RWPE2 (cell line): ENCODE data around the gene KCNAB2.
"Not testable (repeated sequence)": the region's sequence is repeated elsewhere in the genome, so short reads cannot be mapped to it uniquely, and the experiment has no call there.

Experiments used
- ATAC-seq: fragments of 200-7000 bp; cut with Tn5 transposase; 3 replicates; pipeline ENCODE4 v1.9.1; 2021; ENCODE audit warnings: low read depth
- DNase-seq: peaks from one replicate; pipeline ENCODE4 v3.0.0-alpha.2; 2020; ENCODE audit warnings: low spot score
- H3K27ac ChIP-seq: fragments of 450-650 bp; 2 replicates; pipeline ENCODE4 v1.5.1; 2017; ENCODE audit warnings: mild to moderate bottlenecking; ENCODE audit not compliant: poor library complexity, severe bottlenecking
- H3K27me3 ChIP-seq: fragments of 250-450 bp; sonication (Bioruptor Pico); 2 replicates; pipeline ENCODE4 v1.5.1; 2021; ENCODE audit warnings: mild to moderate bottlenecking, moderate library complexity; ENCODE audit not compliant: insufficient read depth, poor library complexity, severe bottlenecking
- H3K36me3 ChIP-seq: fragments of 250-450 bp; sonication (Bioruptor Pico); 2 replicates; pipeline ENCODE4 v1.5.1; 2020; ENCODE audit warnings: low read depth, mild to moderate bottlenecking, moderate library complexity
- H3K4me1 ChIP-seq: fragments of 250-450 bp; sonication (Bioruptor Pico); 2 replicates; pipeline ENCODE4 v1.5.1; 2021; ENCODE audit warnings: mild to moderate bottlenecking, moderate library complexity; ENCODE audit not compliant: insufficient read depth, poor library complexity, severe bottlenecking
- H3K4me3 ChIP-seq: fragments of 250-450 bp; sonication (Bioruptor Pico); 2 replicates; pipeline ENCODE4 v1.5.1; 2021; ENCODE audit warnings: mild to moderate bottlenecking, moderate library complexity; ENCODE audit not compliant: severe bottlenecking
- H3K9me3 ChIP-seq: fragments of 250-450 bp; sonication (Bioruptor Pico); 2 replicates; pipeline ENCODE4 v1.5.1; 2021; ENCODE audit warnings: mild to moderate bottlenecking, moderate library complexity; ENCODE audit not compliant: severe bottlenecking
- TF ChIP-seq, protein P1 (sequence below): fragments of 450-650 bp; IDR thresholded peaks from one replicate; pipeline ENCODE4 v1.5.1; 2017; ENCODE audit warnings: mild to moderate bottlenecking, moderate library complexity; ENCODE audit not compliant: poor library complexity, severe bottlenecking

Gene KCNAB2

DNA sequence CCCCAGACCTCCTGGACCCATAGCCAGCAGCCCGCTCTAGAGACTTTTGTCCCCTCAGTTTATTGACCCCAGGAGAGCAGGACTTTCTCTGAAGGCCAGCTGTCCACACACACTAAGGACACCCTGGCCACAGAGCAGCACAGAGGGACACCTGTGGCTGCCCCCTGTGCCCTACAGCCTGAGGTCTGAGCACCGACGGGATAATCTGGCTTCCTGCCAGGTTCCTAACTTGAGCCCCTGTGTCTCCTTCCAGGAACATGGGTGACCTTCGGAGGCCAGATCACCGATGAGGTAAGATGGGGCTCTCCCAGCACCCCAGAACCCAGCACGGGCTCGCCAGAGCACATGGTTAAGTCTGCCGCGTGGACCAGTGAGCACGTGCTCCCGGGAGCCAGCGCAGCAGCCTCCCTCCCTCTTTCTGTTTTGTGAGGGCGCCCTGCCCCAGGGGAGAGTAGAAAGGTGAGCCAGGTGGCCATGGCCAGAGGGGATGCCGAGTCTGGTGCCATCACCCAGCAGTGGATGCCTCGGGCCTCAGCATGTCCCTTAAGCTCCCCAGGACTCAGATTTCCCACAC lies 27.9 kb downstream of the KCNAB2 start:
- TF ChIP-seq, protein P1, sequence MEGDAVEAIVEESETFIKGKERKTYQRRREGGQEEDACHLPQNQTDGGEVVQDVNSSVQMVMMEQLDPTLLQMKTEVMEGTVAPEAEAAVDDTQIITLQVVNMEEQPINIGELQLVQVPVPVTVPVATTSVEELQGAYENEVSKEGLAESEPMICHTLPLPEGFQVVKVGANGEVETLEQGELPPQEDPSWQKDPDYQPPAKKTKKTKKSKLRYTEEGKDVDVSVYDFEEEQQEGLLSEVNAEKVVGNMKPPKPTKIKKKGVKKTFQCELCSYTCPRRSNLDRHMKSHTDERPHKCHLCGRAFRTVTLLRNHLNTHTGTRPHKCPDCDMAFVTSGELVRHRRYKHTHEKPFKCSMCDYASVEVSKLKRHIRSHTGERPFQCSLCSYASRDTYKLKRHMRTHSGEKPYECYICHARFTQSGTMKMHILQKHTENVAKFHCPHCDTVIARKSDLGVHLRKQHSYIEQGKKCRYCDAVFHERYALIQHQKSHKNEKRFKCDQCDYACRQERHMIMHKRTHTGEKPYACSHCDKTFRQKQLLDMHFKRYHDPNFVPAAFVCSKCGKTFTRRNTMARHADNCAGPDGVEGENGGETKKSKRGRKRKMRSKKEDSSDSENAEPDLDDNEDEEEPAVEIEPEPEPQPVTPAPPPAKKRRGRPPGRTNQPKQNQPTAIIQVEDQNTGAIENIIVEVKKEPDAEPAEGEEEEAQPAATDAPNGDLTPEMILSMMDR = no peak
- Histone ChIP-seq H3K9me3 (no peaks in the 10 kb centered on the region), H3K27me3 (no peaks in the 10 kb centered on the region), H3K4me3 (no peak overlapping the region), H3K27ac (peak overlapping the region; percentile 18), H3K36me3 (no peaks in the 10 kb centered on the region), H3K4me1 (peaks cover 16% of the 10 kb centered on the region)
- ATAC-seq (no peak), DNase-seq (no peak)

DNA sequence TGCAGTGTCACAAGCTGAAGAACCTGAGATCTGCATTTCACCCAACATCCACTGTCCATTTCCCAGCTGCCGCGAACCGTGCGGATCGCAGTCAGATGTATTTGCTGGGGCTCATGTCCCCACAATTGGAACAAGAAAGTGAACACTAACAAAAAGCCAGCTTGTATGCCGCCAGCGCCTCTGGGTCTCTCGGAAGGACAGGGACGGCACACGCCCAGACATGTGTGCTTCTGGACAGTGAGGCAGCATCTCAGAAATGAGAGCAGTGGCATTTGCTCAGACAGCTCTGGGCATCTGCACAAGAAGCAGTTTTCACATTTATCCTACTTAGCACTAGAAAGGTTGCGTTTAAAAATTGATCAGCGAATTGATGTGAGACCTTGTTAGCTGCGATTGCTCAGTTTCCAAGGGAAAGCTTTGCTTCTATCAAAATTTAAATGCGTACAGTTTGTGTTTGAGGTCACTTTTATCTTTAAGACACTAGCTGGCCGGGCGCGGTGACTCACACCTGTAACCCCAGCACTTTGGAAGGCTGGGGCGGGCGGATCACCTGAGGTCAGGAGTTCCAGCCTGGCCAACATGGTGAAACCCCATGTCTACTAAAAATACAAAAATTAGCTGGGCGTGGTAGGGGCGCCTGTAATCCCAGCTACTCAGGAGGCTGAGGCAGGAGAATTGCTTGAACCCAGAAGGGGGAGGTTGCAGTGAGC lies 28.7 kb downstream of the KCNAB2 start:
- no peak overlapping the region for H3K4me3 ChIP-seq
- H3K9me3 ChIP-seq = no peaks in the 10 kb centered on the region
- H3K27ac ChIP-seq = peak overlapping the region; percentile 18
- TF ChIP-seq, protein P1 = no peak
- ATAC-seq (peak; percentile 70), DNase-seq (no peak)
- no peaks in the 10 kb centered on the region for H3K27me3 ChIP-seq
- H3K4me1 ChIP-seq = peaks cover 16% of the 10 kb centered on the region
- no peaks in the 10 kb centered on the region for H3K36me3 ChIP-seq

DNA sequence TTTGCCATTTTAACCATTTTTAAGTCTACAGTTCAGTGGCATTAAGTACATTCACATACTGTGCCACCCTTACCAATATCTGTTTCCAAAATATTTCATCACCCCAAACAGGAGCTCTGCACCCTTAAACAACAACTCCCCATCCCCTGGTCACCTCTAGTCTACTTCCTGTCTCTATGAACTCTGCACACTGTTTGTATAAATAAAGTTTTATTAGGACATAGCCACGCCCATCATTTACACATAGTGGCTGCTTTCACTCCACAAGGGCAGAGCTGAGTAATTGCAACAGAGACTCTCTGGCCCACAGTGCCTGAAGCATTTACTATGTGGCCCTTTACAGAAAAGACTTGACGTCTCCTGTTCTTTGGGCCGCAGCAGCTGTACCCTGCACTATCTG lies 30.1 kb downstream of the KCNAB2 start:
- Histone ChIP-seq H3K4me1 (peaks cover 16% of the 10 kb centered on the region), H3K27ac (no peak overlapping the region), H3K27me3 (no peaks in the 10 kb centered on the region), H3K9me3 (no peaks in the 10 kb centered on the region), H3K36me3 (no peaks in the 10 kb centered on the region), H3K4me3 (no peak overlapping the region)
- DNase-seq (no peak), ATAC-seq (no peak; the same call in 2 of the 3 replicates)
- TF ChIP-seq, protein P1 = no peak

DNA sequence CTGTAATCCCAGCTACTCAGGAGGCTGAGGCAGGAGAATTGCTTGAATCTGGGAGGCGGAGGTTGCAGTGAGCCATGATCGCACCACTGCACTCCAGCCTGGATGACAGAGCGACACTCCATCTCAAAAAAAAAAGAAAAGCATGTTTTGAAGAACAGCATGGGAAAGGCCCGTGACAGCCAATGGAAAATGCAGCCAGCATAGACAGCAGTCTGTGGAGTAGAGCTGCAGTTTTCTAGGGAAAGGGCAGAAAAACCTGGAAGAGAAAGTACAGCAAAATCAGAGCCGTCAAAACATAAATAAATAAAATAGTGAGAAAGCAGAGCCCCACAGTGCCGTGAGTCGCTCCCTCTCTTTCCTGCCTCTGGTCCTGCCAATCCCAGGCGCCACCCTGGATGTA lies 31.4 kb downstream of the KCNAB2 start:
- H3K36me3 ChIP-seq, H3K4me3 ChIP-seq, H3K27ac ChIP-seq, ATAC-seq, DNase-seq, H3K27me3 ChIP-seq, H3K9me3 ChIP-seq: not testable (repeated sequence)
- peaks cover 16% of the 10 kb centered on the region for H3K4me1 ChIP-seq

DNA sequence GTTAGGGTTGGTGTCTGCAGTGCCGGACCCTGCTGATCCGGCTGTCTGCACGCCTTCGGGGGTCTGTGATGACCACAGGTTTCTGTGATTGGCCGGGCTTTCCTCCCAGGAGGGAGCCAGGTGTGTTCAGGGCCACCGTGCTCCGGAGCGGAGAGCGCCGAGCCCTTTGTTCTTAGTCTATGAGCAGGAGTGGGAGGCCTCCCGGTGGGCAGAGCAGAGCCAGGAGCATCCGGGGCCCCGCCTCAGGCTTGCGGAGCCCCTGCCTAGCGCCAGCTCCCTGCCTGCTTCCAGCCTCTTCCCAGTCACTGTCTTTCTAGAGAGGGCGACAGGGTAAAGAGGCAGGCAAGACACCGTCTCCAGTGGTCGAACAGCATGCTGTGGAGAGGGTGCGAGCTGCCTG lies 31.8 kb downstream of the KCNAB2 start:
- H3K36me3 ChIP-seq = no peaks in the 10 kb centered on the region

More for the DNA sequence above, 31.8 kb downstream of the KCNAB2 start:
- H3K4me3 ChIP-seq = no peak overlapping the region
- DNase-seq (no peak), ATAC-seq (no peak)
- no peaks in the 10 kb centered on the region for H3K9me3 ChIP-seq
- peaks cover 16% of the 10 kb centered on the region for H3K4me1 ChIP-seq
- no peaks in the 10 kb centered on the region for H3K27me3 ChIP-seq
- no peak overlapping the region for H3K27ac ChIP-seq
- TF ChIP-seq, protein P1 = no peak
